CD4-positive, alpha-beta T cell treated with Interleukin-4 for 4 hours (primary cell): ENCODE results near the gene PRDM15.
A peak's percentile ranks its signal among the peaks of the same experiment; 100 is the strongest.

ENCODE experiments used
- DNase-seq: peaks from one replicate; pipeline ENCODE4 v3.0.0-alpha.2; 2020

Gene PRDM15, protein sequence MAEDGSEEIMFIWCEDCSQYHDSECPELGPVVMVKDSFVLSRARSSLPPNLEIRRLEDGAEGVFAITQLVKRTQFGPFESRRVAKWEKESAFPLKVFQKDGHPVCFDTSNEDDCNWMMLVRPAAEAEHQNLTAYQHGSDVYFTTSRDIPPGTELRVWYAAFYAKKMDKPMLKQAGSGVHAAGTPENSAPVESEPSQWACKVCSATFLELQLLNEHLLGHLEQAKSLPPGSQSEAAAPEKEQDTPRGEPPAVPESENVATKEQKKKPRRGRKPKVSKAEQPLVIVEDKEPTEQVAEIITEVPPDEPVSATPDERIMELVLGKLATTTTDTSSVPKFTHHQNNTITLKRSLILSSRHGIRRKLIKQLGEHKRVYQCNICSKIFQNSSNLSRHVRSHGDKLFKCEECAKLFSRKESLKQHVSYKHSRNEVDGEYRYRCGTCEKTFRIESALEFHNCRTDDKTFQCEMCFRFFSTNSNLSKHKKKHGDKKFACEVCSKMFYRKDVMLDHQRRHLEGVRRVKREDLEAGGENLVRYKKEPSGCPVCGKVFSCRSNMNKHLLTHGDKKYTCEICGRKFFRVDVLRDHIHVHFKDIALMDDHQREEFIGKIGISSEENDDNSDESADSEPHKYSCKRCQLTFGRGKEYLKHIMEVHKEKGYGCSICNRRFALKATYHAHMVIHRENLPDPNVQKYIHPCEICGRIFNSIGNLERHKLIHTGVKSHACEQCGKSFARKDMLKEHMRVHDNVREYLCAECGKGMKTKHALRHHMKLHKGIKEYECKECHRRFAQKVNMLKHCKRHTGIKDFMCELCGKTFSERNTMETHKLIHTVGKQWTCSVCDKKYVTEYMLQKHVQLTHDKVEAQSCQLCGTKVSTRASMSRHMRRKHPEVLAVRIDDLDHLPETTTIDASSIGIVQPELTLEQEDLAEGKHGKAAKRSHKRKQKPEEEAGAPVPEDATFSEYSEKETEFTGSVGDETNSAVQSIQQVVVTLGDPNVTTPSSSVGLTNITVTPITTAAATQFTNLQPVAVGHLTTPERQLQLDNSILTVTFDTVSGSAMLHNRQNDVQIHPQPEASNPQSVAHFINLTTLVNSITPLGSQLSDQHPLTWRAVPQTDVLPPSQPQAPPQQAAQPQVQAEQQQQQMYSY

DNA sequence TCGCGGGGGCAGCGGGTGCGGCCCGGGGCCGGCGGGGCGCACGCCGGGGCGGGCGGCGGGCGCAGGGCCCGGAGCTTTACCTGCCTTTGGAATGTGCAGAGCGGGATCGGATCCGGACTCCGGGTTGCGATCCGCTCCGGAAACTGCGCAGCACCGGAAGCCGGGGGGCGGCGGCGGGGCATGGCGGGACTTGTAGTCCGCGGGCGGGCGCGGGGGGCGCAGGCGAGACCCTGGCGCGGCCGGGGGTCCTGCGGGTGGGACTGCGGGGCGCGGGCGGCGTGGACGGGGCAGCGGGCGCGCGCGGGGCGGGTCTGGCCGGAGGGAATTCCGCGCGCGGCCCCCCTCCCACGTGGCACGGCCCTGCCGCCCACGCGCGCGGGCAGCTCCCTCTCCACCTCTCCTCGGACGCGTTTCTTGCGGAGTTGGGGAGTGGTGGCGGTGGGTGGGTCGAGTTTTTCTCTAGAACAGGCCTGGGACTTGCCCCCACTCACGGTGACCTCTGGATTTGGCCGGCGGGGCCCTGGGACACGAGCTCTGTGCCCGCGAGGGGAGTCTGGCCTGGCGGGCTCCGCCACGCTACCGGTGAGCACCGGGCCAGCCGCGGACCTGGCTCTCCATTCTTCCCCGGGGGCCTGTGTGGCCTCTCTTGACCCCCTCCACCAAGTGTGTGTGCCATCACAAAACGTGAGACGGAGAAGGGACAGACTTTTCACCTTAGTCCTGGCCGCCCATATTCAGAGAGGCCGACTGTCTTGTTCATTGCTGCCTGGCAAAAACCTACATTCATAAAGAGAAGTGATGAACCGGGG lies at the start of gene PRDM15:
Gene PRDM15, minus strand, starts transcription at position 155 of the 809 bp plus-strand sequence. CDS start 18,981 bp downstream, outside the sequence.
- DNase-seq, result peak; percentile 77

DNA sequence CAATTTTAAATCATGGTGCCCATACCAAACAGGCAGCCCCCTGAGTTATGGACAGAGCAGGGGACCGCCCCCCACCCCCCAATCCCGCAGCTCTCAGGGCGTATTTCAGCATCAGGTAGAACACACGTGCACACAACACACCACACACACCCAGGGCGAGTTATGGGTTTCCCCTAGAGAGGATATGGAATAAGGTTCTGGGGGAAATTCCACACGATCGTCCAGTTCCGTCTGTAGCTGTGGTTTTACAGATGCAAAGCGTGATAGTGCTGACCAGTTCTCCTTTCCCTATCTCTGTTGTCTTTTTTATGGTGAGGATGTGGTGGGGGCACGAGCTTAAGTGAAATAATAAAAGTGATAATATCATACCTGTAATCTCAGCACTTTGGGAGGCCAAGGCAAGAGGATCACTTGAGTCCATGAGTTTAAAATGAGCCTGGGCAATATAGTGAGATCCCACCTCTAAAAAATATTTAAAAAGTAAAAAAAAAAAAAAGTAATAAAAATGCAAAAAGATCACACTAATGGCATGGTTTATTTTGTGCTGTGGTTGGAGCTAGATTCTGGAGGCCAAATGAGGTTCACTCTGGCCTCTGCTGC lies 49.6 kb upstream of the PRDM15 start:
- DNase-seq, result no peak

- no peak for DNase-seq
Measured at GRCh38 chr21:41927727-41928409, 48.7 kb upstream of the PRDM15 start.

DNA sequence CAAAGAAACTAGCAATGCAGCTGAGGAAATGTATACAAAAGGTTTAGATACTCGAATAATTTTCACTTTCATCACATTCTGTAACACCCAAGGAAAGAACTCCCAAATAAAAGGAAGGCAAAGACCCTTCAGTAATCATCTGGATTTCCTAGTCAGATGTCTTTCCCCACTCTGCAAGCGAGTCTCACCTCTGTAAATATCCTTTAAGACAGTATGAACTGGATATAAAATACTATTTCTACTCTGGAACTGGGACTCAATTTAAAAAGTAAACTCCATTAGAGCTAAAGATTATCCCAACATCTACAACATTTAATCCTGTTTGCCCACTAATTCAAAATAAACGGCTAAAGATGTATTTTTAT lies 47.6 kb upstream of the PRDM15 start:
- no peak for DNase-seq

- DNase-seq, result peak; percentile 68
Measured at GRCh38 chr21:41926117-41926806, 47.1 kb upstream of the PRDM15 start.

GRCh38 chr21:41925767-41926116 lies 46.6 kb upstream of the PRDM15 start:
- DNase-seq, result no peak

DNA sequence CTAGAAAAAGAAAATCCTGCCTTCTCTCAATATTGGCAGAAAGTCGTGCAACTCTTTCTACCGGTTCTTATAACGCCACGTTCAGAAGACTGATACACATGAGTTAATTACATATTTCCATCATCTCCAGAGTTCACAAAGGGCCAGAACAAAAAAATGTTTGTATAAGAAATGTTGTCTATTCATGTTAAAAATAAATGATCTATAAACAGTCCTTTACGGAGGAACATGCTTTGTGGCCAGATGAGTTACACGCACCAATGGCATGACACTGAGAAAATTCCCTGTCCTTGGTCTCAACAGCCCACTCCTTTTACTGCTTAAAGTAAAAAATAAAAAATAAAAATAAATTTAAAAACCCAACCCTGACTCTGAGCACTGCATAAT lies 45.2 kb upstream of the PRDM15 start:
- no peak for DNase-seq

DNA sequence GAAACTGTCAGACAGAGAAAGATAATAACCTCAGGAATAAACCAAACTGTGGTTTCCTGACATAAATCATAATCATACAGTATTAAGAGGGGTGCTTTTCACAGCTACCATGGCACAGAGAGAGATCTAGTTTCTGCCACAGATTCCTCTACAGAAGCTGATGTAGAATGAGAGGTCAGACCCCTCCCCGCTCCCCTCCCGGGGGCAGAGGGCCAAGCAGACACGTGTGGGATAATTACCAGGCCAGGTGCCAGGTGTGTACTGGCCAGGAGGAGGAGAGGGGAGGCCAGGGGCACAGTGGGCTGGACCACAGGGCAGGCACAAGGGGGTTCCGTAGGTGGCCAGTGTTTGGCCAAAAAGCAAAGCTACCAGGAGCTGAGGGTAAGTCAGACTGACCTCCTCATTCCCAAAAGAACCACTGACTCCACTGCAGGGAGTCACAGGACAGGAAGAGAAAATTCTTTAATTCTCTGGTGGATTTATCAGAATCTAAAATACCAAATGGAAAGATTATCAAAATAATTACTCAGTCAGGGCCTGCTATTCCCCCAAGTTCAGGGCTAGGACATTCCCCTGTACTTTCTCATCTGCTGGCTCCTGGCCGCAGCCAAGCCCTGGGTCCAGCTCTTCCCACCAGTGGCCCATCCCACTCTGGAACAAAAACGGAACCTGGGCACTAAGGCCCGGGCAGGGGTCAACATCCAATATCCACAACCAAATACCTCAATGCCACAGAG lies 44.7 kb upstream of the PRDM15 start:
- DNase-seq, result no peak

DNA sequence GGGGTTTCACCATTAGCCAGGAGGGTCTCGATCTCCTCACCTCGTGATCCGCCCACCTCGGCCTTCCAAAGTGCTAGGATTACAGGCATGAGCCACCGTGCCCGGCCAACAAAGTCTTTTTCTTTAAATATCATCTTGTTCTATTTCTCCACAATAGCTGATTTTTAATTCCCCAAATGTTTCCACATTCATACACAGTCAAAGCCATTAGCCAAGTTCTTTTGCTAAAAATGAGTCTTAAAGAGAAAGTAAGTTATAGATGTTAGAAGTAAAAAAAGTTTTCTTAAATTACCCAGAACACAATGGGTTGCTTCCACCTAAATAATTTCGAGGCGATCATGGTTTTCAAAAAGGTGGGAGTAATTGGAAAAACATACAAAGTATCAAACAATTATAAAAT lies 44.0 kb upstream of the PRDM15 start:
- DNase-seq, result no peak

- no peak for DNase-seq
Measured at GRCh38 chr21:41921021-41921420, 41.9 kb upstream of the PRDM15 start.

DNA sequence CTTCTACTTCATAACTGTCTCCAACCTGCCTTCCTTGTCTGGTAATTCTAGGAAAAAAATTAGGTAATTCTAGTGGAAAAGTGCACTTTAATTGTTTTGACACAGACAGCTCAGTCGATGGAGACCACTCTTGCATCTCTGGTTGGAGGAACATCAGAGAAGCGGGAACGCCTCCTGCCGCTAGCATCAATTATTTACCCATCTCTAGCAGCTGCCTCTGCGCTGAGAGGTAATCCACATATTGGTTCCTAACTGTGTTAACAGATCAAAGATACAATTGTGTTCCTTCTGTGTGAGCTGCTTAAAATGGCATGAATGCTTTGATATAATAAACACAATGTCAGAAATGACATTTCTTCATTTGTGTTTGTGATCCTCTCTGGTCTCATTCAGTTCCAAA lies 41.3 kb upstream of the PRDM15 start:
- DNase-seq, result no peak

GRCh38 chr21:41919666-41920398 lies 40.7 kb upstream of the PRDM15 start:
- DNase-seq, result no peak

GRCh38 chr21:41918561-41919358 lies 39.6 kb upstream of the PRDM15 start:
- no peak for DNase-seq

GRCh38 chr21:41917531-41917930 lies 38.4 kb upstream of the PRDM15 start:
- DNase-seq, result no peak

DNA sequence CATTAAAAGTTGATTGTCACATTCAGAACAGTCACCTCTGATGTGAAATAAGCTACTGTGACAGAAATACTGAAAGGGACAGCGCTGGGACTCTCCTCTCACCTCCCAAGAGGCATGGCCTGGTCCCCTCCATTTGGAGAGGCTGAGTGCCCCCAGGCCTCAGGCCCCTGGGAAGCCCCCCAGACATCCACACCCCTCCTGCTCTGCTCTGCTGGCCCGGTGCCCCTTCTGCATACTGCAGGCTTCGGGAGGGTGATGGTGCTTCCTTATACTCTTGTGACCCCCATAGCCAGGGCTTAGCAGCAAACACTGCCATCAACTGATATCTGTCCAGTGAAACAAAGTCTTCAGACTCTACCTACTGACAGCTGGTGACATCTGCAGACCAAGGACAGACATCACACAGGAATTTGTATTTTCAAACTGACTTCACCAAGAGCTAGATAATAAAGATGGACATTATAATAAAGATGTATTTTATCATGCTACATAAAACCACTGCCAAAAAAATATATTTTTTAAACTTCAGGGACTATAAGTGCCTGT lies 37.8 kb upstream of the PRDM15 start:
- DNase-seq, result no peak

- DNase-seq, result no peak
Measured at GRCh38 chr21:41914965-41915364, 35.8 kb upstream of the PRDM15 start.

GRCh38 chr21:41914358-41914757 lies 35.2 kb upstream of the PRDM15 start:
- no peak for DNase-seq

GRCh38 chr21:41913230-41913629 lies 34.1 kb upstream of the PRDM15 start:
- DNase-seq, result no peak
